OCI-LY7 (cell line): ENCODE results near the gene OR10G7. TPM values are rescaled to one million over a fixed set of nuclear protein-coding genes. Genes with fewer than 3 reads are reported as not detected.

ENCODE experiments used
- BruUV-seq: library from RNA; stranded (reverse); fragments of 400-500 nt; replicated peaks from 2 replicates; lab custom pipeline; 2021; lab: Mats Ljungman, UMichigan
- CTCF ChIA-PET: fragments of 300-600 bp; sonication (Branson Sonifier 250); formaldehyde crosslinking; loops from one replicate; lab custom pipeline; 2022; ENCODE audit warnings: antibody characterized with exemption; ENCODE audit not compliant: unreplicated experiment; lab: Charles Lee
- POLR2A ChIA-PET: fragments of 300-600 bp; sonication (Branson Sonifier 250); formaldehyde crosslinking; loops from one replicate; lab custom pipeline; 2022; ENCODE audit warnings: antibody characterized with exemption; lab: Charles Lee
- DNase-seq: peaks from one replicate; pipeline ENCODE4 v3.0.0-alpha.2; 2015; ENCODE audit warnings: low spot score
- H2AFZ ChIP-seq: fragments of 200-600 bp; sonication (generic), shearing (Covaris generic); 2 replicates; pipeline ENCODE4 v1.6.1; 2014; ENCODE audit warnings: mild to moderate bottlenecking, antibody characterized with exemption, low read length, moderate library complexity
- H3K27ac ChIP-seq: fragments of 200-600 bp; sonication (generic); 2 replicates; pipeline ENCODE4 v1.5.1; 2014; ENCODE audit warnings: mixed run types, low read depth, mild to moderate bottlenecking, moderate library complexity, low read length, inconsistent platforms; ENCODE audit not compliant: poor library complexity, severe bottlenecking
- H3K36me3 ChIP-seq: fragments of 200-600 bp; sonication (generic); 2 replicates; pipeline ENCODE4 v1.6.1; 2014; ENCODE audit warnings: mild to moderate bottlenecking, antibody characterized with exemption, low read length, moderate library complexity, mixed read lengths; ENCODE audit not compliant: insufficient read depth
- H3K4me1 ChIP-seq: fragments of 200-600 bp; sonication (generic); 2 replicates; pipeline ENCODE4 v1.5.1; 2014; ENCODE audit warnings: mild to moderate bottlenecking, low read length; ENCODE audit not compliant: insufficient read depth, poor library complexity, severe bottlenecking
- H3K4me2 ChIP-seq: fragments of 200-600 bp; sonication (generic); 2 replicates; pipeline ENCODE4 v1.6.1; 2014; ENCODE audit warnings: mild to moderate bottlenecking, low read length
- H3K4me3 ChIP-seq: fragments of 200-600 bp; sonication (generic); 2 replicates; pipeline ENCODE4 v1.5.1; 2014; ENCODE audit warnings: mild to moderate bottlenecking, low read depth, low read length; ENCODE audit not compliant: poor library complexity, severe bottlenecking
- H3K79me2 ChIP-seq: fragments of 200-600 bp; sonication (generic); 2 replicates; pipeline ENCODE4 v1.6.1; 2016; ENCODE audit warnings: low read depth, mild to moderate bottlenecking, low read length, moderate library complexity, mixed read lengths; ENCODE audit not compliant: insufficient read depth
- H3K9me2 ChIP-seq: fragments of 200-600 bp; sonication (generic); 2 replicates; pipeline ENCODE4 v1.6.1; 2016; ENCODE audit warnings: mild to moderate bottlenecking, low read length, mixed read lengths; ENCODE audit not compliant: insufficient read depth
- H3K9me3 ChIP-seq: fragments of 200-600 bp; sonication (generic); 2 replicates; pipeline ENCODE4 v1.6.1; 2014; ENCODE audit warnings: mild to moderate bottlenecking, mixed run types, low read length, mixed read lengths
- H4K20me1 ChIP-seq: fragments of 200-600 bp; sonication (generic); 2 replicates; pipeline ENCODE4 v1.6.1; 2014; ENCODE audit warnings: mild to moderate bottlenecking, antibody characterized with exemption, low read length, moderate library complexity, mixed read lengths; ENCODE audit not compliant: insufficient read depth
- EZH2phosphoT487 ChIP-seq: fragments of 200-600 bp; sonication (generic); IDR thresholded peaks from 2 replicates; pipeline ENCODE4 v1.6.1; 2018; ENCODE audit warnings: low read depth, borderline replicate concordance, mild to moderate bottlenecking, mixed run types, antibody characterized with exemption, low read length, moderate library complexity, mixed read lengths
- intact Hi-C: fragments of 100-400 bp; cut with micrococcal nuclease; formaldehyde crosslinking; loops from one replicate; pipeline ENCODE4 v1.10.0; 2022; ENCODE audit not compliant: unreplicated experiment
- total RNA-seq, 2 experiments: library from RNA; depleted of rRNA in 1 of 2; stranded (reverse); fragments of >200 nt in 1 of 2; shearing (Covaris generic) in 1 of 2; gene quantifications; 2 replicates each; pipeline ENCODE4 v1.2.3, GENCODE V29; 2014 to 2022
- TF ChIP-seq, protein P1 (sequence below): fragments of 200-600 bp; sonication (generic); conservative IDR thresholded peaks from 2 replicates; pipeline ENCODE4 v1.5.1; 2014; ENCODE audit warnings: mild to moderate bottlenecking, antibody characterized with exemption, low read length, moderate library complexity, mixed read lengths

OR10G7 gene
- total RNA-seq, 2 experiments from 2014 or later, result not detected

DNA sequence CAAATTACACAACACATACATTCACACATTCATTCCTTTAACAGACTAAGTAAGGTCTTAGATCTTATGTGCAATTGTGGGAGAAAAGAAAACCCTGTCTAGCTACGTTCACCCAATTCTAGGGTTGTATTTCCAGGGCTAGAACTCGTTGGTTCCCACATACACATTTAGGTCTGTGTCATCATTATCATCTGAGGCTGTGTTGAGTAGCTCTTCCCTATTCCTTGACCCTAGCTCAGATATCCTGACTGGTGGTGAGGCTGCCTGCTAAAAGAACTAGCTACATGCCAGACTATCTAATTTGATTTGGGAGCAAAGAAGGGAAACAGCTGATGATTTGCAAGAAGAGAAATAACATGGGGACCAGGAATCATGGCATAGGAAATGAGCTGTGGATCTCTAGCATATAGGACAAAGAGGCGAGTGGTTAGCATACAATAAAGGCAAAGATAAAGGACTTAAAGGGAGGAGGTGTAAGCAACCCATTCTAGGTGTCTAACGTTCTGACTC is 27.5 kb upstream of the OR10G7 start:
- intact Hi-C loops, result no loop called here
- CTCF ChIA-PET, result interaction anchor here (0.5 to 0.8 kb wide), 2 partner anchors 126 to 542 kb away, joined by 4 to 5 read pairs; no protein-coding TSS in a partner anchor
- Histone ChIP-seq H3K9me2 (no peaks in the 10 kb centered on the region), H3K36me3 (no peaks in the 10 kb centered on the region), H4K20me1 (no peaks in the 10 kb centered on the region), H3K4me3 (no peak overlapping the region), H3K27ac (no peak overlapping the region), H3K4me2 (no peak overlapping the region), H3K79me2 (no peaks in the 10 kb centered on the region), H3K9me3 (no peaks in the 10 kb centered on the region), H3K4me1 (peaks cover 21% of the 10 kb centered on the region), H2AFZ (no peak overlapping the region)
- no TSS peak for BruUV-seq
- DNase-seq, result no peak
- POLR2A ChIA-PET, result interaction anchor here (1.1 to 1.5 kb wide), 2 partner anchors 15 to 28 kb away, joined by 3 read pairs; partner anchors contain the start of gene OR10G7
- TF ChIP-seq, protein P1, sequence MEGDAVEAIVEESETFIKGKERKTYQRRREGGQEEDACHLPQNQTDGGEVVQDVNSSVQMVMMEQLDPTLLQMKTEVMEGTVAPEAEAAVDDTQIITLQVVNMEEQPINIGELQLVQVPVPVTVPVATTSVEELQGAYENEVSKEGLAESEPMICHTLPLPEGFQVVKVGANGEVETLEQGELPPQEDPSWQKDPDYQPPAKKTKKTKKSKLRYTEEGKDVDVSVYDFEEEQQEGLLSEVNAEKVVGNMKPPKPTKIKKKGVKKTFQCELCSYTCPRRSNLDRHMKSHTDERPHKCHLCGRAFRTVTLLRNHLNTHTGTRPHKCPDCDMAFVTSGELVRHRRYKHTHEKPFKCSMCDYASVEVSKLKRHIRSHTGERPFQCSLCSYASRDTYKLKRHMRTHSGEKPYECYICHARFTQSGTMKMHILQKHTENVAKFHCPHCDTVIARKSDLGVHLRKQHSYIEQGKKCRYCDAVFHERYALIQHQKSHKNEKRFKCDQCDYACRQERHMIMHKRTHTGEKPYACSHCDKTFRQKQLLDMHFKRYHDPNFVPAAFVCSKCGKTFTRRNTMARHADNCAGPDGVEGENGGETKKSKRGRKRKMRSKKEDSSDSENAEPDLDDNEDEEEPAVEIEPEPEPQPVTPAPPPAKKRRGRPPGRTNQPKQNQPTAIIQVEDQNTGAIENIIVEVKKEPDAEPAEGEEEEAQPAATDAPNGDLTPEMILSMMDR, result no peak
- no peak for TF ChIP-seq EZH2phosphoT487

DNA sequence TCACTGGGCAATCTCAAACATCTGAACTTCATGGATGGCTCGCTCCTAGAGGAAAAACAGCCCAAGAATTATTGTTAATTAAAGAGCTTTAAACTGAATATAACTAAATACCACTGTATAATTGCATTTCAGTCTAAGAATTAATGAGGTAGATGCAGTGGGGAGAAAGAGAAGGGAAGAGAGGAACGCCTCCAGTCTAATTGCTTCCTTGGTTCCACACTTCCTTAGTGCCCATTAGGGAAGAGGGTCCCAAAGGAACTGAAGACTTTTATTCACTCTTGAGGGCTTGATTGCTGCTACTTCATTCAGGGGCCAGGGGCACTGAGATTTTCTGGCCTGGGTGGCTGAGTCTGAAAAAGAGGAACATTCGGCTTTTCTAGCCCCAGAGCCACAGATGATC is 11.8 kb upstream of the OR10G7 start:
- Histone ChIP-seq H3K9me3 (no peaks in the 10 kb centered on the region), H2AFZ (no peak overlapping the region), H3K27ac (no peak overlapping the region), H3K79me2 (no peaks in the 10 kb centered on the region), H4K20me1 (no peaks in the 10 kb centered on the region), H3K36me3 (no peaks in the 10 kb centered on the region), H3K4me1 (no peaks in the 10 kb centered on the region), H3K4me2 (no peak overlapping the region), H3K9me2 (no peaks in the 10 kb centered on the region), H3K4me3 (no peak overlapping the region)
- ChIA-PET POLR2A (interaction anchor here (1.2 kb wide), 1 partner anchor 16 kb away, joined by 3 read pairs; no protein-coding TSS in a partner anchor), CTCF (no interaction called here)
- no TSS peak for BruUV-seq
- intact Hi-C loops, result no loop called here
- TF ChIP-seq, protein P1, result no peak
- TF ChIP-seq EZH2phosphoT487, result no peak
- no peak for DNase-seq

DNA sequence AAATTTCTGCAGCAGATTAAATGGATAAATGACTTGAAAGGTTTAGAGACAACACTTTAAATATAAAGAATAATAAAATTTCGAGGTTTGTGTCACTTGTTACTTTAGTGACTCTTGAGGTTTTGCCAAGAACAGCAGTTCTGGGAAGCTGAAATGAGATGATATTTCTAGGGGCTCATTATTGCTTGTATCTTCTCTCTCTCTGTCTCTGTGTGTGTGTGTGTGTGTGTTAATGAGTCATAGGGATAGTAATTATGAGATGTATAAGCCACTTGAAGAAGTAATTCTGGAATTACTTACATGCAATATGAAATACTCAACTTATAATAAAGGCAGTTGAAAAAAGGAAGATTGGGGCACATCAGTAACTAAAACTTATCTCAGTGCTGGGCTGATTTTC is 9.6 kb upstream of the OR10G7 start:
- DNase-seq, result no peak
- intact Hi-C loops, result no loop called here
- no peaks in the 10 kb centered on the region for H3K79me2 ChIP-seq
- H3K4me2 ChIP-seq, result no peak overlapping the region
- H3K27ac ChIP-seq, result no peak overlapping the region
- no peaks in the 10 kb centered on the region for H4K20me1 ChIP-seq
- ChIA-PET CTCF (no interaction called here), POLR2A (interaction anchor here (0.7 kb wide), 1 partner anchor 261 kb away, joined by 3 read pairs; no protein-coding TSS in a partner anchor)
- H3K9me3 ChIP-seq, result no peaks in the 10 kb centered on the region
- H3K36me3 ChIP-seq, result no peaks in the 10 kb centered on the region
- H3K9me2 ChIP-seq, result no peaks in the 10 kb centered on the region
- TF ChIP-seq EZH2phosphoT487, result no peak
- TF ChIP-seq, protein P1, result no peak
- no peaks in the 10 kb centered on the region for H3K4me1 ChIP-seq
- H2AFZ ChIP-seq, result no peak overlapping the region
- H3K4me3 ChIP-seq, result no peak overlapping the region
- BruUV-seq, result no TSS peak
